Natural killer cell (primary cell): ENCODE results near the gene OLFM4. TPM values are rescaled to one million over a fixed set of nuclear protein-coding genes. Genes with fewer than 3 reads are reported as not detected.

ENCODE experiments used
- ATAC-seq, 3 donors: fragments of 150-1000 bp in 2 of 3; fragments of 200-7000 bp in 1 of 3; cut with Tn5 transposase; 1 replicate in 1 of 3; 2 replicates in 2 of 3; pipeline ENCODE4 v1.10.0; 2021; ENCODE audit warnings: mild to moderate bottlenecking in 2 of 3, moderate library complexity in 2 of 3
- DNase-seq, 2 donors: peaks; one replicate each; pipeline versions ENCODE4 v3.0.0 to v3.0.0-alpha.2; 2013 to 2021; ENCODE audit warnings: mixed read lengths in 1 of 2
- H3K27ac ChIP-seq: one replicate; pipeline ENCODE4 v1.5.1; 2013; ENCODE audit warnings: mild to moderate bottlenecking, low read length
- H3K27me3 ChIP-seq: one replicate; pipeline ENCODE4 v1.6.1; 2013; ENCODE audit warnings: low read length; ENCODE audit not compliant: control insufficient read depth, insufficient read depth
- H3K36me3 ChIP-seq: one replicate; pipeline ENCODE4 v1.6.1; 2013; ENCODE audit warnings: low read length; ENCODE audit not compliant: control insufficient read depth, insufficient read depth
- H3K4me1 ChIP-seq: one replicate; pipeline ENCODE4 v1.6.1; 2013; ENCODE audit warnings: low read length; ENCODE audit not compliant: control insufficient read depth, insufficient read depth
- H3K4me3 ChIP-seq: one replicate; pipeline ENCODE4 v1.5.1; 2013; ENCODE audit warnings: low read length
- H3K9me3 ChIP-seq: one replicate; pipeline ENCODE4 v1.6.1; 2013; ENCODE audit warnings: low read length; ENCODE audit not compliant: control insufficient read depth, insufficient read depth
- H3K27ac Mint-ChIP-seq, 2 donors: one replicate each; pipeline ENCODE4 v1.8.0; 2022; ENCODE audit warnings: mild to moderate bottlenecking in 2 of 2, mixed read lengths in 2 of 2, moderate library complexity in 1 of 2
- H3K27me3 Mint-ChIP-seq, 2 donors: one replicate each; pipeline ENCODE4 v1.8.0; 2022; ENCODE audit warnings: low read depth in 2 of 2, mixed read lengths in 2 of 2
- H3K36me3 Mint-ChIP-seq: one replicate; pipeline ENCODE4 v1.8.0; 2022; ENCODE audit warnings: mixed read lengths
- H3K4me1 Mint-ChIP-seq, 2 donors: one replicate each; pipeline ENCODE4 v1.8.0; 2022; ENCODE audit warnings: mixed read lengths in 2 of 2
- H3K4me3 Mint-ChIP-seq: one replicate; pipeline ENCODE4 v1.8.0; 2022; ENCODE audit warnings: mild to moderate bottlenecking, moderate library complexity, mixed read lengths
- H3K9me3 Mint-ChIP-seq, 2 donors: one replicate each; pipeline ENCODE4 v1.8.0; 2022; ENCODE audit warnings: mixed read lengths in 2 of 2
- WGBS: methylation state at CpG from one replicate; pipeline ENCODE4 v1.1.7; 2013; ENCODE audit warnings: missing lambda C conversion rate; ENCODE audit not compliant: insufficient coverage; 5-methylcytosine and 5-hydroxymethylcytosine counted together
- intact Hi-C: fragments of 100-400 bp; cut with micrococcal nuclease; formaldehyde crosslinking; loops from one replicate; pipeline ENCODE4 v1.14.2; 2022
- total RNA-seq, 4 donors: library from RNA; stranded (reverse); fragments of 120-200 nt in 1 of 4; gene quantifications; one replicate each; pipeline versions ENCODE4 v1.2.3 to v1.2.4, GENCODE V29; 2013 to 2022
- TF ChIP-seq, protein P1 (sequence below): fragments of 200-600 bp; IDR thresholded peaks from one replicate; pipeline ENCODE4 v1.8.0; 2022; ENCODE audit warnings: antibody characterized with exemption

Gene OLFM4
- total RNA-seq, 3 donors from 2014 or later (not counting 1 experiment from before 2014, with no cell fraction given): not detected

DNA sequence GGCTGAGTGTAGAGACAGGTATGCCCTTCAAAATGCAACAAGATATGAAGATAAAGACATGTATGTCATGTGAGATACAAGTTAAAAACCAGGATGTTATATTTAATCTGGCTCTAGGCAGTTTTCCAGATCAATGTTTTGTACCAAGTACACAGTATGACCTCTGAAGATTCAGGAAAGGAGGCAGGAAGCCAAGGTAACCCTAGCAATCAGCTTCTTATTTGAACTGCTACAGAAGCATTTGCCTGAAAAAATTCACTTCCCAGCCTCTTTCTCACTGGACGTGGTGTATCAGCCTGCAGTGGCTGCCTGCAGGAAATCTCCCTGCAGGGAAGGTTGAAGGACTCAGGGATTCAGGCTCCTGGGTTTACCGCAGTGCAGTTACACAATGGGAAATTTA, 24.1 kb downstream of the OLFM4 start:
- H3K27ac Mint-ChIP-seq: no peak overlapping the region
- Histone ChIP-seq H3K4me3 (no peak overlapping the region), H3K4me1 (no peaks in the 10 kb centered on the region), H3K36me3 (no peaks in the 10 kb centered on the region), H3K27me3 (no peaks in the 10 kb centered on the region), H3K27ac (no peak overlapping the region), H3K9me3 (no peaks in the 10 kb centered on the region)
- H3K9me3 Mint-ChIP-seq: no peaks in the 10 kb centered on the region
- ATAC-seq (no peak), DNase-seq (no peak)
- peaks cover 3 to 8% of the 10 kb centered on the region in 2 donors for H3K27me3 Mint-ChIP-seq
- no peaks in the 10 kb centered on the region for H3K4me1 Mint-ChIP-seq
- H3K36me3 Mint-ChIP-seq: no peaks in the 10 kb centered on the region
- intact Hi-C loops: no loop called here
- TF ChIP-seq, protein P1, sequence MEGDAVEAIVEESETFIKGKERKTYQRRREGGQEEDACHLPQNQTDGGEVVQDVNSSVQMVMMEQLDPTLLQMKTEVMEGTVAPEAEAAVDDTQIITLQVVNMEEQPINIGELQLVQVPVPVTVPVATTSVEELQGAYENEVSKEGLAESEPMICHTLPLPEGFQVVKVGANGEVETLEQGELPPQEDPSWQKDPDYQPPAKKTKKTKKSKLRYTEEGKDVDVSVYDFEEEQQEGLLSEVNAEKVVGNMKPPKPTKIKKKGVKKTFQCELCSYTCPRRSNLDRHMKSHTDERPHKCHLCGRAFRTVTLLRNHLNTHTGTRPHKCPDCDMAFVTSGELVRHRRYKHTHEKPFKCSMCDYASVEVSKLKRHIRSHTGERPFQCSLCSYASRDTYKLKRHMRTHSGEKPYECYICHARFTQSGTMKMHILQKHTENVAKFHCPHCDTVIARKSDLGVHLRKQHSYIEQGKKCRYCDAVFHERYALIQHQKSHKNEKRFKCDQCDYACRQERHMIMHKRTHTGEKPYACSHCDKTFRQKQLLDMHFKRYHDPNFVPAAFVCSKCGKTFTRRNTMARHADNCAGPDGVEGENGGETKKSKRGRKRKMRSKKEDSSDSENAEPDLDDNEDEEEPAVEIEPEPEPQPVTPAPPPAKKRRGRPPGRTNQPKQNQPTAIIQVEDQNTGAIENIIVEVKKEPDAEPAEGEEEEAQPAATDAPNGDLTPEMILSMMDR: no peak
- WGBS: 46% methylated on average over 1 of the region's 2 CpGs
- no peak overlapping the region for H3K4me3 Mint-ChIP-seq

DNA sequence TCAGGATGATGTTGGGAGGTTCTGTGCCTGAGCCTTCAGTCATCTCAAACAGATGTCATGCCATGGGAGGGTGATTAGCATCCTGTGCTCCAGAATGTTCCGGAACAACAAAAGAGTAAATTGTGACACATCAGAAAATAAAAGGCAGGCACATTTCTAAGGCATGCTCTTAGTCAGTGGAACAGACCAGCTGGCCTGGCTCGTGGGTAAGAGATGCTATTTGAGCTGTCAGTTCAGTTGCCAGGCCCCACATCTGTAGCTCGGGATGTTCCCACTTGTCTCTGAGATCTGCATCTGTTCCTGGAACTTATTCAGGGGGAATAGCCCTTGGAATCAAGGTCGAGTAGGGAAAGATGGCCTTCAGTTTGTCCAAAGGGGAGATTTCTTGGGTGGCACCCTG, 26.0 kb downstream of the OLFM4 start:
- H3K36me3 Mint-ChIP-seq: no peaks in the 10 kb centered on the region

DNA sequence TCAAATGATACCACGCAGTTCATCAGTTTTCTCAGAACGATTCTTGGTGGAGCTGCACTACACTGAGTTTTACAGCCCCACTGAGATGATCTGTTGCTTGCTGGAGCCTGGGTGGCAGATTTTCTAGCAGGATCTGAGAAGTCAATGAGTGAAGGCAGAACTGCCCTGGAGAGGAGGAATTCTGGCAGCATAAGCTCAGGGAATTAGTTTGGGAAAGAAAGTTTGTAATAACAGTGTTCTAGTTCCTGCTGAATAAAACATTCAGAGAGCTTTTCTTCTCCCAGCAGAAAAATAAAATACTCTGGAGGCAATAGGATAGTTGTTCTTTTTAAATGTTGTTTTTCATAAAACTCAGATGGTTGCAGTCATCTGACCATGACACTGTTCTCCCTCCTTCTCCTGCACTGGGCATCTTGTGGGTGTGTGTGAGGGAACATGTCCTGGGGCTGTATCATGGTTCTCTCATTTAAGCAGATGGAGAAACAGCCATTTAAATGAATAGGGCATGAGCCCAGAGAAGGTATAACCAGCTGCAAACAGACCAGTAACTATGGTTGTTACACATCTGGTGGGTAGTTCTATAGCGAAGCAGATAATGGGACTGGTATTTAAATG, 29.6 kb downstream of the OLFM4 start:
- Mint-ChIP-seq H3K4me1 (no peaks in the 10 kb centered on the region), H3K27ac (no peak overlapping the region), H3K27me3 (peaks cover 6 to 7% of the 10 kb centered on the region in 2 donors), H3K4me3 (no peak overlapping the region), H3K36me3 (no peaks in the 10 kb centered on the region), H3K9me3 (no peaks in the 10 kb centered on the region)
- DNase-seq (no peak), ATAC-seq (no peak)
- Histone ChIP-seq H3K27ac (no peak overlapping the region), H3K9me3 (no peaks in the 10 kb centered on the region), H3K36me3 (no peaks in the 10 kb centered on the region), H3K4me3 (no peak overlapping the region), H3K27me3 (no peaks in the 10 kb centered on the region), H3K4me1 (no peaks in the 10 kb centered on the region)
- TF ChIP-seq, protein P1: no peak
- WGBS: 91% methylated on average over 3 of the region's 3 CpGs
- intact Hi-C loops: no loop called here

More for the DNA sequence above, 26.0 kb downstream of the OLFM4 start:
- no peak overlapping the region for H3K27ac Mint-ChIP-seq
- no peaks in the 10 kb centered on the region for H3K9me3 Mint-ChIP-seq
- Histone ChIP-seq H3K9me3 (no peaks in the 10 kb centered on the region), H3K4me1 (no peaks in the 10 kb centered on the region), H3K36me3 (no peaks in the 10 kb centered on the region), H3K27ac (no peak overlapping the region), H3K4me3 (no peak overlapping the region), H3K27me3 (no peaks in the 10 kb centered on the region)
- DNase-seq: no peak
- intact Hi-C loops: no loop called here
- H3K4me3 Mint-ChIP-seq: no peak overlapping the region
- no peak for ATAC-seq
- TF ChIP-seq, protein P1: no peak
- no peaks in the 10 kb centered on the region for H3K4me1 Mint-ChIP-seq
- 72% methylated on average over 4 of the region's 4 CpGs for WGBS
- H3K27me3 Mint-ChIP-seq: peaks cover 3 to 8% of the 10 kb centered on the region in 2 donors
